GM12878 (cell line): ENCODE results near the gene FAM193A.

Experiments
- CTCF ChIP-seq, 3 experiments: IDR thresholded peaks in 2 of 3; conservative IDR thresholded peaks in 1 of 3; 2 replicates each; pipeline ENCODE4 v1.5.1; 2011; ENCODE audit warnings: low read depth in 3 of 3, low read length in 3 of 3, mild to moderate bottlenecking in 3 of 3, control low read depth in 2 of 3, moderate library complexity in 2 of 3, inconsistent platforms in 1 of 3, mixed read lengths in 1 of 3; ENCODE audit not compliant: control insufficient read depth in 2 of 3, insufficient read depth in 1 of 3; ENCODE audit errors: extremely low read depth in 1 of 3
- IKZF1 ChIP-seq: fragments of 450-650 bp; conservative IDR thresholded peaks from 2 replicates; pipeline ENCODE4 v1.6.1; 2017; ENCODE audit warnings: antibody characterized with exemption, mild to moderate bottlenecking
- ZNF274 ChIP-seq: IDR thresholded peaks from one replicate; pipeline ENCODE4 v1.8.0; 2011; ENCODE audit not compliant: insufficient read length, insufficient read depth

DNA sequence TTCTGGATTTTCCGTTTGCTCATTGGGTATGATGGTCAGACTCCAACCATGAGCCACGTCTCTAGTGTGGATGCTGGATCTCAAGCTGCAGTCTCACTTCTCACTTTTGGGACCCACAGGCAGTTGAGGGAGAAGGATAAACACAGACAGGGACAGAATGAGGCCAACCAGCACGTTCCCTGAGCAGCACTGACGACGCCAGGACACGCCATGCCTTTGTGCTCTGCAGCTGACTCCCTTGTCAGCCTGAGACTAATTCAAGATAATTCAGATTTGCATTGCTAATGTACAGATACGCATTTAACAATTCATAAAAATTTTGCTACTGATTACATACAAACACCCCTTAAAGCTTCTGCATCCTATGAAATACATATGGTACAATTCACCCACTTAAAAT lies 106.5 kb downstream of the FAM193A start:
- no peak for TF ChIP-seq ZNF274
- TF ChIP-seq IKZF1, result no peak
- TF ChIP-seq CTCF (IDR thresholded peaks at IDR 0.05 in 2 of 3, conservative IDR thresholded peaks at IDR 0.05 in 1 of 3; ENCODE audit: control insufficient read depth in 2 of 3, extremely low read depth in 1 of 3, insufficient read depth in 1 of 3, low read depth in 3 of 3, low read length in 3 of 3), result no peak
